Astrocyte of the hippocampus (primary cell): ENCODE measurements around the gene RASSF4.

Experiments
- DNase-seq: peaks from one replicate; pipeline ENCODE4 v3.0.0; 2011; ENCODE audit warnings: low read depth, low spot score

RASSF4 gene

GRCh38 chr10:44947371-44948152, 12.0 kb upstream of the RASSF4 start:
- no peak for DNase-seq

GRCh38 chr10:44948642-44949041, 11.0 kb upstream of the RASSF4 start:
- no peak for DNase-seq

GRCh38 chr10:44949127-44949802, 10.3 kb upstream of the RASSF4 start:
- no peak for DNase-seq

- DNase-seq: no peak
These were observed 9.7 kb upstream of the RASSF4 start for GRCh38 chr10:44949915-44950314.

GRCh38 chr10:44950326-44951225, 9.0 kb upstream of the RASSF4 start:
- DNase-seq: no peak

- DNase-seq: no peak
These were observed 7.9 kb upstream of the RASSF4 start for GRCh38 chr10:44951576-44952226.

GRCh38 chr10:44952779-44953231, 6.8 kb upstream of the RASSF4 start:
- DNase-seq: no peak

- no peak for DNase-seq
These were observed 5.6 kb upstream of the RASSF4 start for GRCh38 chr10:44954042-44954441.

GRCh38 chr10:44954962-44955361, 4.6 kb upstream of the RASSF4 start:
- DNase-seq: no peak

- no peak for DNase-seq
These were observed 4.1 kb upstream of the RASSF4 start for GRCh38 chr10:44955413-44956070.

- no peak for DNase-seq
These were observed 3.4 kb upstream of the RASSF4 start for GRCh38 chr10:44956226-44956625.

GRCh38 chr10:44956717-44957706, 2.6 kb upstream of the RASSF4 start:
- DNase-seq: no peak

GRCh38 chr10:44958196-44958897, 1.3 kb upstream of the RASSF4 start:
- peak; percentile 81 for DNase-seq

GRCh38 chr10:44958898-44959246, 730 bp upstream of the RASSF4 start:
- no peak for DNase-seq

- peak; percentile 26 for DNase-seq
These were observed 472 bp downstream of the RASSF4 start for GRCh38 chr10:44960088-44960460.

GRCh38 chr10:44960482-44961229, 1.1 kb downstream of the RASSF4 start:
- no peak for DNase-seq

GRCh38 chr10:44961230-44961571, 1.6 kb downstream of the RASSF4 start:
- DNase-seq: no peak

GRCh38 chr10:44961931-44962750, 2.5 kb downstream of the RASSF4 start:
- no peak for DNase-seq
